A549 treated with DMSO at 1 μM for 4 hours (cell line): ENCODE data around the gene SYCP2L. TPM values are rescaled to one million over a fixed set of nuclear protein-coding genes. Genes with fewer than 3 reads are reported as not detected.

ENCODE experiments used
- total RNA-seq: library from RNA; stranded (reverse); fragments of 200-300 nt; extraction: Qiagen RNA extraction; gene quantifications from 5 replicates; pipeline ENCODE4 v1.2.3, GENCODE V29; 2022; ENCODE audit warnings: low read depth

The SYCP2L gene
- 1.8 to 3.3 TPM (median 3.1 TPM) in 5 replicates for total RNA-seq

DNA sequence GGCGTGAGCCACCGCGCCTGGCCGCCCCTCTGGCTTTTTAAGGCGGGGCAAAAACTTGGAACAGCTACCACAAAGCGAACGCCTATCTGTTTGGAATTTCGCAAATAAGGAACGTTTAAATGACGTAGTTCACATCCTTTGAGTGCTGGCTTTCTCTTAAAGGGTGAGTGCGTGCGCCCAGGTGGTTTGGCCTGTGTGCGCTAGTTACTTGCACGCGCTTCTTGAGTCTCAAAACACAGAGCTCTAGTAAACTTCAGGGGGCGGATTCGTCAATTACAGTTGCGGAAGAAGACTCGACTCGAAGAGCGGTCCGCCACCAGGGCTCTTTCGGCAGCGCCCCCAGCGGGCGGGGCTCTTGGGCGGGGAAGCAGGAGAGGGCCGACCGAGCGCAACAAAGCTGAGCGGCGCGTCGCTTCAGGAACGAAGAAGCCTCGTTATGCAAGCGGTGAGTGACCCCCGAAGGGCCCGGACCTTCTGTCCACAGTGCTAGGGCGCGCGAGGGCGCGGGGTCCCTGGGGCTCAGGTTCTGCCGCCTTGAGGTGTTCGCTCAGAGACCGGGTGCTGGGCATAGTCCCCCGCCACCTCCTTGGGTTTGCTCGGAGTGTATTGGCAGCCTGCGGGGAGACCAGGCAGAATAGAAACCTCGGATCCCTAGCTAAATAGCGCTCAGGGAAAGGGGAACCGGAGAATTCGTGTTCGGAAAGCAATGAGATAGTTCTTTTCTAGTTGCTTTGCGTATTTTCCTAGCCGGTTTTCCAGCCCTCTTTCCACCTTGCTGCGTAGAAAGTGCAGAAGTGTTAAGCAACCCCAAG lies at the start of gene SYCP2L:
SYCP2L (plus strand) TSS at position 362 of the 812 bp plus-strand sequence; CDS start at position 437, 75 bp downstream.

DNA sequence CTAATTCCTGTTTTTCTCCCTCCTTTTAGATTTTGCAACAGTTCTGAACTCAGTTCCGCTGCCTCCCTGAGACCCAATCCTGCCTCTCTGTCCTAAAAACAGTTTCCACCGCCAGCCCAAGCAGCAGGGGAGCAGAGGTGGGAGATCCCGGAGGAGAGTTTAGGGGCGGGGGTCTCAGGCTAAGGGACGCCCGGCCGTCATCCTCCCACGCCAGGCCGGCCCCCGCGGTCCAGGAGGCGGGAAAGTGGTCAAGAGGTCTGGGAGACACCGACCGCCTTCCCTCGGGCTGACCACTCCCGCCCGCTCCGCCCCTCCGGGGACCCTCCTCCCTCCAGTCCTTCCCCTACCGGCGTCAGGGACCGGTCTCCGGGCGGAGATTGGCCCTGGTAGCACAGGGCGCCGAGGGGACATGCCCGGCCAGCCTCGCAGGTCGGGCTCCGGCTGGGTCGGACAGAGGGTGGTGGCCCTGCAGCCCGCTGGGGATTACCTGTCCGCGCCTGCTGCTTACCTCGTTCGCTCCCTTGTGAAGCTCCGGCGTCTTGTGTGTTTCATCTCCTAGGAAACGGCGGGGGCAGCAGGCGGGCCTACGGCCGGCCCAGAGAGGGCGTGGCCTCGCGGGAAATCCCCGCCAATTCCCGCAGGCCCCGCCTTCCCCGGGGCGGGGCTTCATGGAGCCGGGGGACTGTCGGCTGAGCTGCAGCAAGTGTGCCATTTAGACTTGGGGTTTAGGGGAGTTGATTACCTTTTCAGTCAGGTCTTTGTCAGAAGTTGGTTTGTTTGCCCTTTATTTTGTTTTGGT lies 48.7 kb upstream of the SYCP2L start, which contains the start of gene MAK:
MAK (minus strand) TSS at position 545 of the 799 bp plus-strand sequence. CDS start 7,891 bp downstream, outside the sequence.

Other genes with a start within 250 kb of the SYCP2L start
- 1.7 to 2.8 TPM (median 2.0 TPM) in 5 replicates for gene C6orf52, start 192.4 kb upstream of the SYCP2L start, total RNA-seq
- gene PAK1IP1, start 192.1 kb upstream of the SYCP2L start, total RNA-seq = 21.9 to 25.2 TPM (median 23.4 TPM) in 5 replicates
- gene TMEM14C, start 164.0 kb upstream of the SYCP2L start, total RNA-seq = 140 to 171 TPM (median 160 TPM) in 5 replicates
- gene TMEM14B, start 139.2 kb upstream of the SYCP2L start, total RNA-seq = 130 to 167 TPM (median 142 TPM) in 5 replicates
- 0.13 to 0.21 TPM (median 0.15 TPM) in 5 replicates for gene MAK, start 48.5 kb upstream of the SYCP2L start, total RNA-seq
- 0.03 TPM in 1 of 5 replicates, not detected in the others for gene GCM2, start 5.0 kb upstream of the SYCP2L start, total RNA-seq
- 6.3 to 9.1 TPM (median 7.9 TPM) in 5 replicates for gene ELOVL2, start 157.3 kb downstream of the SYCP2L start, total RNA-seq
- gene SMIM13, start 206.8 kb downstream of the SYCP2L start, total RNA-seq = 12.7 to 19.5 TPM (median 17.1 TPM) in 5 replicates
- not detected in 5 replicates for gene ERVFRD-1, start 224.7 kb downstream of the SYCP2L start, total RNA-seq